ENCODE measurements around the gene ARHGAP20. TPM values are rescaled to one million over a fixed set of nuclear protein-coding genes. Genes with fewer than 3 reads are reported as not detected.
"Not testable (repeated sequence)": the region's sequence is repeated elsewhere in the genome, so short reads cannot be mapped to it uniquely, and the experiment has no call there.

Gene ARHGAP20
- total and polyA plus RNA-seq, 2 donors (not counting 1 experiment from before 2014, with no cell fraction given) = 9.4 to 18.1 TPM

DNA sequence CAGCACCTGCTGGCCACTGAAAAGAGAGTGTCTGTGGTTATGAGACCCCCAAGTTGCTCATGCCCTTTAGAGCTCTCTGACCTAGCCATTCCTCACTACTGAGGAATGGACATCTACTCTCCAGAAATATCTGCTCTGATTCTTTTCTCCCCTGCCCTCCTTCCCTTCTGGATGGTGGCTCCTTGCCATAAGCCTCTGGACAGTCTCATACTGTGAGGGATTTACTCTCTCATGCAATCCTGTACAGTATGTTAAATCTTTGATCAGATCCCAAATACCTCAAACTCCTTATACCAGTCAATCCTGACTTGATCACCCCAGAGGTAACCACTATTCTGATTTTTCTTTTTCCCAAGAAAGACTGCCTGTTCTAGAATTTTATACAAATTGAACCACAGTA, 80.7 kb downstream of the ARHGAP20 start:
- H3K9me3 ChIP-seq (ENCODE audit: control insufficient read depth, insufficient read depth, low read depth, low read length) = no peaks in the 10 kb centered on the region
- H3K4me2 ChIP-seq (ENCODE audit: extremely low read depth, insufficient read depth, low read length) = no peak overlapping the region
- H3K36me3 ChIP-seq (ENCODE audit: control insufficient read depth, insufficient read depth, low read length) = no peaks in the 10 kb centered on the region
- no peaks in the 10 kb centered on the region for H3K79me2 ChIP-seq (ENCODE audit: control insufficient read depth, insufficient read depth, low read length)
- TF ChIP-seq, protein P1, sequence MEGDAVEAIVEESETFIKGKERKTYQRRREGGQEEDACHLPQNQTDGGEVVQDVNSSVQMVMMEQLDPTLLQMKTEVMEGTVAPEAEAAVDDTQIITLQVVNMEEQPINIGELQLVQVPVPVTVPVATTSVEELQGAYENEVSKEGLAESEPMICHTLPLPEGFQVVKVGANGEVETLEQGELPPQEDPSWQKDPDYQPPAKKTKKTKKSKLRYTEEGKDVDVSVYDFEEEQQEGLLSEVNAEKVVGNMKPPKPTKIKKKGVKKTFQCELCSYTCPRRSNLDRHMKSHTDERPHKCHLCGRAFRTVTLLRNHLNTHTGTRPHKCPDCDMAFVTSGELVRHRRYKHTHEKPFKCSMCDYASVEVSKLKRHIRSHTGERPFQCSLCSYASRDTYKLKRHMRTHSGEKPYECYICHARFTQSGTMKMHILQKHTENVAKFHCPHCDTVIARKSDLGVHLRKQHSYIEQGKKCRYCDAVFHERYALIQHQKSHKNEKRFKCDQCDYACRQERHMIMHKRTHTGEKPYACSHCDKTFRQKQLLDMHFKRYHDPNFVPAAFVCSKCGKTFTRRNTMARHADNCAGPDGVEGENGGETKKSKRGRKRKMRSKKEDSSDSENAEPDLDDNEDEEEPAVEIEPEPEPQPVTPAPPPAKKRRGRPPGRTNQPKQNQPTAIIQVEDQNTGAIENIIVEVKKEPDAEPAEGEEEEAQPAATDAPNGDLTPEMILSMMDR (conservative IDR thresholded peaks at IDR 0.05 in 1 of 2, IDR thresholded peaks at IDR 0.05 in 1 of 2; ENCODE audit: low read depth in 1 of 2, low read length in 2 of 2) = no peak
- no peak for TF ChIP-seq EZH2 (IDR thresholded peaks at IDR 0.05; ENCODE audit: low read length, missing control alignments)
- no peak overlapping the region for H3K9ac ChIP-seq (ENCODE audit: insufficient read depth, low read length)
- H4K20me1 ChIP-seq (ENCODE audit: control insufficient read depth, extremely low read depth, insufficient read depth, low read length) = no peaks in the 10 kb centered on the region
- no peaks in the 10 kb centered on the region for H3K27me3 ChIP-seq (ENCODE audit: control insufficient read depth, insufficient read depth, low read length)
- H3K4me3 ChIP-seq (replicated peaks in 1 of 4; ENCODE audit: control extremely low read depth in 1 of 4, insufficient read depth in 1 of 4, low read depth in 3 of 4, low read length in 4 of 4) = no peak overlapping the region
- no peak overlapping the region for H3K27ac ChIP-seq (ENCODE audit: insufficient read depth, low read length)
- H2AFZ ChIP-seq (ENCODE audit: low read length) = no peak overlapping the region
- H3K4me1 ChIP-seq (ENCODE audit: control insufficient read depth, extremely low read depth, insufficient read depth, low read length) = no peaks in the 10 kb centered on the region
- no peak for DNase-seq (ENCODE audit: low read depth in 2 of 2)

DNA sequence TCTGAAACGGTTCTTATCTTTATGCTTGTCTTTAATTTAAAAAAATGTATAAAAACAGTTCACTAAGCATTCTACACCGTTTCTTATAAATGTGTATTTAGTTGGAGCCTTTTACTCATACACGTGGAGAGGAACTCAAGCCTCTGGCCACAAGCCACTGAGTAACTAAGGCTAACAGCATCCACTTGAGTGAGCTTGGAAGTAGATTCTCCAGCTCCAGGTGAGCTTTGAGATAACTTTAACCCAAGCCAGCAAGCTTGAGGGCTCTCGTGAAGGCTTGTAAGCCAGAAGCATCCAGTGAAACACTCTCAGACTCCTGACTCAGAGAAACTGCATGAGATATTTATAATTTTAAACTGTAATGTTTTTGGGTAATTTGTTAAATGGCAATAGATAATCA, 82.6 kb downstream of the ARHGAP20 start:
- H3K36me3 ChIP-seq (ENCODE audit: control insufficient read depth, insufficient read depth, low read length) = no peaks in the 10 kb centered on the region
- no peak overlapping the region for H3K4me2 ChIP-seq (ENCODE audit: extremely low read depth, insufficient read depth, low read length)
- H3K4me1 ChIP-seq (ENCODE audit: control insufficient read depth, extremely low read depth, insufficient read depth, low read length) = no peaks in the 10 kb centered on the region
- H3K9ac ChIP-seq (ENCODE audit: insufficient read depth, low read length) = no peak overlapping the region
- no peak for TF ChIP-seq EZH2 (IDR thresholded peaks at IDR 0.05; ENCODE audit: low read length, missing control alignments)
- TF ChIP-seq, protein P1 (conservative IDR thresholded peaks at IDR 0.05 in 1 of 2, IDR thresholded peaks at IDR 0.05 in 1 of 2; ENCODE audit: low read depth in 1 of 2, low read length in 2 of 2) = no peak
- H3K27me3 ChIP-seq (ENCODE audit: control insufficient read depth, insufficient read depth, low read length) = no peaks in the 10 kb centered on the region
- H3K4me3 ChIP-seq (replicated peaks in 1 of 4; ENCODE audit: control extremely low read depth in 1 of 4, insufficient read depth in 1 of 4, low read depth in 3 of 4, low read length in 4 of 4) = no peak overlapping the region
- H4K20me1 ChIP-seq (ENCODE audit: control insufficient read depth, extremely low read depth, insufficient read depth, low read length) = no peaks in the 10 kb centered on the region
- no peaks in the 10 kb centered on the region for H3K9me3 ChIP-seq (ENCODE audit: control insufficient read depth, insufficient read depth, low read depth, low read length)
- H2AFZ ChIP-seq (ENCODE audit: low read length) = no peak overlapping the region
- no peak overlapping the region for H3K27ac ChIP-seq (ENCODE audit: insufficient read depth, low read length)
- no peak for DNase-seq (ENCODE audit: low read depth in 2 of 2)
- no peaks in the 10 kb centered on the region for H3K79me2 ChIP-seq (ENCODE audit: control insufficient read depth, insufficient read depth, low read length)

DNA sequence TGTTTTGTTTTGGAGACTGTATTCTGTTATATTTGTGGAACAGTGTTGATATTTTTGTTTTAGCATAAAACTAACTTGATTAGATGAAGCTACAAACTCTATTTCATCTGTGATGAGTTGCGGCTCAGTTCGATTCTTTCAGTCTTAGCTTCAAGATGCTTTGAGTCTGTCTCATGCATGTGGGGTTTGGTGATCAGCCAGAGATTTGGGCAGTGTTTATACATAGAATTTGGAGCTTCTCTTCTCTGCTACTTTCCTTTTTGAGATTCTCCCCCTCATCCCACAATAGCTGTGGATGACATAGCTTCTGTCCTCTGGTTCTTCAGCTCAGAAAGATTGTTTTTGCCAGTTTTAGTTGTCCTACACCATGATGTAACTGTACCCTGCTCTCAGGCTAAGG, 90.4 kb downstream of the ARHGAP20 start:
- Histone ChIP-seq H3K36me3 (ENCODE audit: control insufficient read depth, insufficient read depth, low read length) (no peaks in the 10 kb centered on the region), H3K9me3 (ENCODE audit: control insufficient read depth, insufficient read depth, low read depth, low read length) (no peaks in the 10 kb centered on the region), H3K4me3 (replicated peaks in 1 of 4; ENCODE audit: control extremely low read depth in 1 of 4, insufficient read depth in 1 of 4, low read depth in 3 of 4, low read length in 4 of 4) (no peak overlapping the region), H2AFZ (ENCODE audit: low read length) (no peak overlapping the region), H3K4me1 (ENCODE audit: control insufficient read depth, extremely low read depth, insufficient read depth, low read length) (no peaks in the 10 kb centered on the region), H3K79me2 (ENCODE audit: control insufficient read depth, insufficient read depth, low read length) (no peaks in the 10 kb centered on the region), H3K27me3 (ENCODE audit: control insufficient read depth, insufficient read depth, low read length) (no peaks in the 10 kb centered on the region), H3K9ac (ENCODE audit: insufficient read depth, low read length) (no peak overlapping the region), H3K4me2 (ENCODE audit: extremely low read depth, insufficient read depth, low read length) (no peak overlapping the region), H3K27ac (ENCODE audit: insufficient read depth, low read length) (no peak overlapping the region), H4K20me1 (ENCODE audit: control insufficient read depth, extremely low read depth, insufficient read depth, low read length) (no peaks in the 10 kb centered on the region)
- TF ChIP-seq EZH2 (IDR thresholded peaks at IDR 0.05; ENCODE audit: low read length, missing control alignments) = no peak
- TF ChIP-seq, protein P1 (conservative IDR thresholded peaks at IDR 0.05 in 1 of 2, IDR thresholded peaks at IDR 0.05 in 1 of 2; ENCODE audit: low read depth in 1 of 2, low read length in 2 of 2) = no peak
- peak; percentile 4 to 30 for DNase-seq (ENCODE audit: low read depth in 2 of 2)

DNA sequence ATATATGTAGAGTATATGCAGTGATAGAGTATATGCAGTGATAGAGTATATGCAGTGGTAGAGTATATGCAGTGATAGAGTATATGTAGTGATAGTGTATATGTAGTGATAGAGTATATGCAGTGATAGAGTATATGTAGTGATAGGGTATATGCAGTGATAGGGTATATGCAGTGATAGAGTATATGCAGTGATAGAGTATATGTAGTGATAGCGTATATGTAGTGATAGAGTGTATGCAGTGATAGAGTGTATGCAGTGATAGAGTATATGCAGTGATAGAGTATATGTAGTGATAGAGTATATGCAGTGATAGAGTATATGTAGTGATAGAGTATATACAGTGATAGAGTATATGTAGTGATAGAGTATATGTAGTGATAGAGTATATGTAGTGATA, 92.9 kb downstream of the ARHGAP20 start:
- H3K4me3 ChIP-seq (replicated peaks in 1 of 4; ENCODE audit: control extremely low read depth in 1 of 4, insufficient read depth in 1 of 4, low read depth in 3 of 4, low read length in 4 of 4); H3K27ac ChIP-seq (ENCODE audit: insufficient read depth, low read length); H3K4me2 ChIP-seq (ENCODE audit: extremely low read depth, insufficient read depth, low read length); H3K79me2 ChIP-seq (ENCODE audit: control insufficient read depth, insufficient read depth, low read length); H3K4me1 ChIP-seq (ENCODE audit: control insufficient read depth, extremely low read depth, insufficient read depth, low read length); H4K20me1 ChIP-seq (ENCODE audit: control insufficient read depth, extremely low read depth, insufficient read depth, low read length); H3K36me3 ChIP-seq (ENCODE audit: control insufficient read depth, insufficient read depth, low read length); H2AFZ ChIP-seq (ENCODE audit: low read length); DNase-seq (ENCODE audit: low read depth in 2 of 2); H3K9me3 ChIP-seq (ENCODE audit: control insufficient read depth, insufficient read depth, low read depth, low read length); H3K9ac ChIP-seq (ENCODE audit: insufficient read depth, low read length); H3K27me3 ChIP-seq (ENCODE audit: control insufficient read depth, insufficient read depth, low read length): not testable (repeated sequence)

Measured in fibroblast of lung (primary cell).